K562 (cell line): Measurements from ENCODE around the gene RAB24. TPM values are rescaled to one million over a fixed set of nuclear protein-coding genes. Genes with fewer than 3 reads are reported as not detected.
A peak's percentile ranks its signal among the peaks of the same experiment; 100 is the strongest.

Experiments used
- BRCA1 ChIP-seq, 2 experiments: fragments of 450-650 bp in 1 of 2; sonication (generic) in 1 of 2; formaldehyde crosslinking in 1 of 2; IDR thresholded peaks; 2 replicates each; pipeline versions ENCODE4 v1.5.0 to v1.6.1; 2017 to 2020; ENCODE audit warnings: mild to moderate bottlenecking in 1 of 2, missing genetic modification reagents in 1 of 2
- CBX1 ChIP-seq: sonication (generic); IDR thresholded peaks from 2 replicates; pipeline ENCODE4 v1.6.1; 2016; ENCODE audit warnings: antibody characterized with exemption, low read depth, mild to moderate bottlenecking
- CBX2 ChIP-seq: fragments of 200-600 bp; sonication (generic); IDR thresholded peaks from one replicate; pipeline ENCODE4 v1.6.1; 2012; ENCODE audit warnings: mild to moderate bottlenecking, low read length, inconsistent platforms; ENCODE audit not compliant: insufficient read depth, poor library complexity, severe bottlenecking
- CREB3L1 ChIP-seq: fragments of 450-650 bp; IDR thresholded peaks from 2 replicates; pipeline ENCODE4 v1.6.1; 2014; ENCODE audit warnings: low read depth, mild to moderate bottlenecking, moderate library complexity, borderline replicate concordance
- FOXP4 ChIP-seq: sonication (generic); formaldehyde crosslinking; IDR thresholded peaks from 2 replicates; pipeline ENCODE4 v1.8.0; 2022; ENCODE audit warnings: mild to moderate bottlenecking, missing genetic modification reagents, borderline replicate concordance
- GABPB2 ChIP-seq: fragments of 250-450 bp; sonication (Bioruptor Pico); conservative IDR thresholded peaks from 2 replicates; pipeline ENCODE4 v1.5.1; 2021; ENCODE audit warnings: mild to moderate bottlenecking
- HNRNPLL ChIP-seq: fragments of 200-400 bp; formaldehyde crosslinking; IDR thresholded peaks from 2 replicates; pipeline ENCODE4 v1.6.1; 2017; ENCODE audit warnings: low read length, low read depth, mild to moderate bottlenecking; ENCODE audit not compliant: poor library complexity, severe bottlenecking
- KLF1 ChIP-seq: fragments of 450-650 bp; IDR thresholded peaks from 2 replicates; pipeline ENCODE4 v1.6.1; 2016; ENCODE audit warnings: missing genetic modification characterization, missing compliant biosample characterization
- MBD2 ChIP-seq: sonication (generic); IDR thresholded peaks from 2 replicates; pipeline ENCODE4 v1.6.1; 2016; ENCODE audit warnings: low read depth, borderline replicate concordance
- NFRKB ChIP-seq: fragments of 450-650 bp; IDR thresholded peaks from 2 replicates; pipeline ENCODE4 v1.6.1; 2016; ENCODE audit warnings: low read depth
- NFXL1 ChIP-seq: fragments of 450-650 bp; formaldehyde crosslinking; IDR thresholded peaks from 2 replicates; pipeline ENCODE4 v1.4.0; 2021; ENCODE audit warnings: mild to moderate bottlenecking
- PTTG1 ChIP-seq: fragments of 450-650 bp; IDR thresholded peaks from 2 replicates; pipeline ENCODE4 v1.6.1; 2016; ENCODE audit warnings: low read depth, mild to moderate bottlenecking, missing genetic modification characterization, missing compliant biosample characterization
- RCOR1 ChIP-seq, 2 experiments: IDR thresholded peaks; 2 replicates each; pipeline ENCODE4 v1.6.1; 2012; ENCODE audit warnings: low read depth in 2 of 2, low read length in 2 of 2, borderline replicate concordance in 1 of 2, improper control_type of control experiment in 1 of 2
- SETDB1 ChIP-seq: IDR thresholded peaks from one replicate; pipeline ENCODE4 v1.6.1; 2012; ENCODE audit warnings: low read length, control low read depth, inconsistent platforms
- SMAD3 ChIP-seq: fragments of 450-650 bp; formaldehyde crosslinking; conservative IDR thresholded peaks from 2 replicates; pipeline ENCODE4 v1.4.0; 2020; ENCODE audit warnings: mild to moderate bottlenecking
- TOE1 ChIP-seq, 2 experiments: fragments of 450-650 bp in 1 of 2; sonication (generic) in 1 of 2; formaldehyde crosslinking in 1 of 2; IDR thresholded peaks; 2 replicates each; pipeline versions ENCODE4 v1.7.1 to v1.8.0; 2016 to 2022; ENCODE audit warnings: borderline replicate concordance in 2 of 2, mild to moderate bottlenecking in 2 of 2, antibody characterized with exemption in 1 of 2, inconsistent platforms in 1 of 2, low read depth in 1 of 2, missing genetic modification reagents in 1 of 2, moderate library complexity in 1 of 2
- ZBED1 ChIP-seq: IDR thresholded peaks from 2 replicates; pipeline ENCODE4 v1.6.1; 2014
- ZNF444 ChIP-seq: fragments of 250-450 bp; sonication (Bioruptor Pico); IDR thresholded peaks from 2 replicates; pipeline ENCODE4 v1.4.0; 2020; ENCODE audit warnings: mild to moderate bottlenecking, moderate library complexity
- ZNF586 ChIP-seq: fragments of 450-650 bp; formaldehyde crosslinking; conservative IDR thresholded peaks from 2 replicates; pipeline ENCODE4 v1.4.0; 2020; ENCODE audit warnings: mild to moderate bottlenecking, moderate library complexity
- ZNF639 ChIP-seq, 2 experiments: fragments of 200-800 bp in 1 of 2; sonication (Bioruptor generic) in 1 of 2; sonication (generic) in 1 of 2; formaldehyde crosslinking in 1 of 2; IDR thresholded peaks in 1 of 2; conservative IDR thresholded peaks in 1 of 2; 2 replicates each; pipeline versions ENCODE4 v1.5.0 to v1.6.1; 2016 to 2020; ENCODE audit warnings: missing compliant biosample characterization in 1 of 2, missing genetic modification characterization in 1 of 2, missing genetic modification reagents in 1 of 2
- polyA plus RNA-seq, 8 experiments: library from polyadenylated mRNA; depleted of rRNA in 4 of 8; stranded (reverse) in 5 of 8; unstranded in 3 of 8; fragments of >200 nt; fragmentation: Nextera tagmentation in 2 of 8; fragmentation: Illumina TruSeq in 1 of 8; extraction: Ambion mirVana in 2 of 8; extraction: Trizol in 1 of 8; gene quantifications; 2 replicates each; pipeline versions ENCODE4 v1.2.1 to v1.2.3, GENCODE V29; 2011 to 2014; ENCODE audit warnings: inconsistent platforms in 1 of 8, missing spikeins in 1 of 8
- total RNA-seq, 7 experiments: library from RNA; depleted of rRNA in 6 of 7; stranded (reverse); fragments of >200 nt in 6 of 7; fragmentation: Illumina TruSeq in 2 of 7; extraction: Trizol in 2 of 7; gene quantifications; 2 replicates each; pipeline versions ENCODE4 v1.2.1 to v1.2.3, GENCODE V29; 2011 to 2021; ENCODE audit warnings: low replicate concordance in 1 of 7

RAB24 gene
- total and polyA plus RNA-seq, 9 of the 15 experiments (the other 6 are each of a cell fraction or from before 2014, with no cell fraction given), result 13.9 to 107 (median 34.8) TPM

GRCh38 chr5:177351392-177352329, 48.1 kb upstream of the RAB24 start, which contains the start of gene LMAN2 (continued):
- TF ChIP-seq SMAD3 (CRISPR knock-in tag), result 0 out of 2 replicates have a peak, but pooled peaks have one; percentile 37
- TF ChIP-seq KLF1 (tag), result no peak
- TF ChIP-seq CREB3L1, result peak; percentile 90
- TF ChIP-seq NFXL1 (CRISPR knock-in tag), result no peak
- no peak for TF ChIP-seq HNRNPLL
- peak; percentile 99 for TF ChIP-seq MBD2
- no peak for TF ChIP-seq GABPB2 (CRISPR knock-in tag)
- TF ChIP-seq NFRKB, result peak; percentile 95
- TF ChIP-seq SETDB1, result no peak
- TF ChIP-seq TOE1 (IDR thresholded peaks at IDR 0.05; ENCODE audit: borderline replicate concordance), result peak; percentile 92; the same call in 1 of the 2 replicates
- TF ChIP-seq TOE1 (CRISPR knock-in tag; IDR thresholded peaks at IDR 0.05; ENCODE audit: borderline replicate concordance, low read depth), result 0 out of 2 replicates have a peak, but pooled peaks have one; percentile 51
- no peak for TF ChIP-seq ZBED1
- no peak for TF ChIP-seq RCOR1 (IDR thresholded peaks at IDR 0.05; ENCODE audit: borderline replicate concordance in 1 of 2, low read depth in 2 of 2, low read length in 2 of 2)
- TF ChIP-seq PTTG1 (tag), result no peak
- TF ChIP-seq CBX2, result no peak
- no peak for TF ChIP-seq BRCA1 (IDR thresholded peaks at IDR 0.05)
- no peak for TF ChIP-seq BRCA1 (CRISPR knock-in tag; IDR thresholded peaks at IDR 0.05)
- TF ChIP-seq ZNF639 (CRISPR knock-in tag; conservative IDR thresholded peaks at IDR 0.05 in 1 of 2, IDR thresholded peaks at IDR 0.05 in 1 of 2), result 0 out of 4 replicates have a peak, but pooled peaks of 1 of the 2 experiments have one; percentile 65
- TF ChIP-seq CBX1, result peak; percentile 78; the same call in 1 of the 2 replicates
- TF ChIP-seq FOXP4 (CRISPR knock-in tag), result 0 out of 2 replicates have a peak, but pooled peaks have one; percentile 56
- TF ChIP-seq ZNF444 (CRISPR knock-in tag), result no peak
- no peak for TF ChIP-seq ZNF586 (CRISPR knock-in tag)
